ENCODE results near the gene NKD2.

The NKD2 gene

GRCh38 chr5:1030801-1031271 lies 22.2 kb downstream of the NKD2 start:
- DNase-seq (ENCODE audit: low read depth in 2 of 2) = no peak

GRCh38 chr5:1031306-1031959 lies 22.8 kb downstream of the NKD2 start:
- no peak for DNase-seq (ENCODE audit: low read depth in 2 of 2)

GRCh38 chr5:1032011-1032410 lies 23.4 kb downstream of the NKD2 start:
- no peak for DNase-seq (ENCODE audit: low read depth in 2 of 2)

GRCh38 chr5:1032551-1033027 lies 24.0 kb downstream of the NKD2 start:
- DNase-seq (ENCODE audit: low read depth in 2 of 2) = no peak

- no peak for DNase-seq (ENCODE audit: low read depth in 2 of 2)
Observed at GRCh38 chr5:1033178-1033577, 24.6 kb downstream of the NKD2 start.

GRCh38 chr5:1033606-1034420 lies 25.2 kb downstream of the NKD2 start:
- no peak for DNase-seq (ENCODE audit: low read depth in 2 of 2)

GRCh38 chr5:1034421-1034905 lies 25.9 kb downstream of the NKD2 start:
- no peak for DNase-seq (ENCODE audit: low read depth in 2 of 2)

GRCh38 chr5:1034986-1035385 lies 26.4 kb downstream of the NKD2 start:
- DNase-seq (ENCODE audit: low read depth in 2 of 2) = no peak

- DNase-seq (ENCODE audit: low read depth in 2 of 2) = no peak
Observed at GRCh38 chr5:1035421-1036405, 27.1 kb downstream of the NKD2 start.

GRCh38 chr5:1036504-1037122 lies 28.0 kb downstream of the NKD2 start:
- no peak for DNase-seq (ENCODE audit: low read depth in 2 of 2)

GRCh38 chr5:1037123-1037670 lies 28.6 kb downstream of the NKD2 start:
- DNase-seq (ENCODE audit: low read depth in 2 of 2) = no peak

GRCh38 chr5:1037671-1038416 lies 29.2 kb downstream of the NKD2 start:
- DNase-seq (ENCODE audit: low read depth in 2 of 2) = no peak

- DNase-seq (ENCODE audit: low read depth in 2 of 2) = no peak
Observed at GRCh38 chr5:1038417-1039209, 30.0 kb downstream of the NKD2 start.

GRCh38 chr5:1039210-1039548 lies 30.6 kb downstream of the NKD2 start:
- DNase-seq (ENCODE audit: low read depth in 2 of 2) = no peak

GRCh38 chr5:1039706-1040260 lies 31.2 kb downstream of the NKD2 start:
- DNase-seq (ENCODE audit: low read depth in 2 of 2) = no peak

- DNase-seq (ENCODE audit: low read depth in 2 of 2) = no peak
Observed at GRCh38 chr5:1040571-1040970, 32.0 kb downstream of the NKD2 start.

- DNase-seq (ENCODE audit: low read depth in 2 of 2) = no peak
Observed at GRCh38 chr5:1041225-1042143, 32.9 kb downstream of the NKD2 start.

- DNase-seq (ENCODE audit: low read depth in 2 of 2) = no peak
Observed at GRCh38 chr5:1042626-1043025, 34.0 kb downstream of the NKD2 start.
